IPS DF 4.7 (cell line): ENCODE data around the gene NREP.
"Not testable (repeated sequence)": the region's sequence is repeated elsewhere in the genome, so short reads cannot be mapped to it uniquely, and the experiment has no call there.

ENCODE experiments used
- DNase-seq: peaks from one replicate; pipeline ENCODE4 v3.0.0-alpha.2; 2013; ENCODE audit warnings: low spot score; ENCODE audit errors: extremely low read depth

NREP gene

DNA sequence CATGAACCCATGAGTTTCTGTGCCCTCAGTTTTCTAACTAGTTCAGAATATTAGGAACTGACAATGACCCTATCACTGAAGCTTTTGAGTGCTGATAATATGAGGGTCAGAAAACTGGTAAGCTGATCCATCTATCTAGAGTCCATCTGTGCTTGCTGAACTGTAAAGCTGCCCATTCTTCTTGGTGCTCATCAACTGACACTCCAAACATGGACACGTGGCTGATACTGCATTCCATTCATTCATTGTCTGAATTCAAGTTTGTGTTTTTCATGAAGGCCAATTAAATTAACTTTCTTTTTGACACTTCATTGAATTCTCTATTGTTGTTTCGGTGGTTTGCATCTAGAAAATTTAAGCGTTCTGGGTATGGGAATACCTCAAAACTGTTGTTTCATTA, 17.6 kb downstream of the NREP start:
- no peak for DNase-seq

DNA sequence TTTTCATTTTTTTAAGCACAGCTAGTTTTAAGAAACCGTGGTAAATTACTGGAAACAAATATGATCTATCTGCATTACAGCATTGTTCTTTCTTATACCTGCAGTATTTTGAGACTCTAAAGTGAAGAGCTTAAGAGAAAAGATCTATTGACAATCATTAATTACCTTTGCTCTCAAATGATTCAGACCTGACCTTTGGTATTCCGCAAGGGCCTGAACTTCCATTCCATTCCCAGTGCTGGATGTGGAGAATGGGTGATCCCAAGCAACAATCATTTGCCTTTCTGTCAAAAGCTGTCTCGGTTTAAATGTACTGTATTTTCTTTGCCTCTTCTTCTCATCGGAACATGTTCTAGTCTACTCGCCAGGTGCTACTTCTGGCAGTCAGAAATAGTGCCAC, 18.9 kb downstream of the NREP start:
- DNase-seq = no peak

DNA sequence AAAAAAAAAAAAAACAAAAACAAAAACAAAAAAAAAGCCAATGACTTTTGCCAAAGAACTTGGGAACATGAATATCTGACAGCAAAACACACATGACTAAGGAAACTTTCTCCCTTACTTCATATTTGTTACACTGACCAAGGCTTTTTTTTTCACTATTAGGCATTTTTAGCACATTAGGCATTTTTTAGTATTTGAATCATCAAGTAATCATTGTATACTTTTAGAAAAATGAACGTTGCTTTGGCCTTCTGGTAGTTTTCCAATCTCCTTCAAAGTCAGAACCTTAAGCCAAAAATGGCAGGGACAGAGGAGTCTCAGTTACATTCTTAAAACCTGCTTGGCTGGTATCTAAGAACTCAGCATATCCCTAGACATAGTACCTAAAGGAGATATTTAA, 19.3 kb downstream of the NREP start:
- no peak for DNase-seq

DNA sequence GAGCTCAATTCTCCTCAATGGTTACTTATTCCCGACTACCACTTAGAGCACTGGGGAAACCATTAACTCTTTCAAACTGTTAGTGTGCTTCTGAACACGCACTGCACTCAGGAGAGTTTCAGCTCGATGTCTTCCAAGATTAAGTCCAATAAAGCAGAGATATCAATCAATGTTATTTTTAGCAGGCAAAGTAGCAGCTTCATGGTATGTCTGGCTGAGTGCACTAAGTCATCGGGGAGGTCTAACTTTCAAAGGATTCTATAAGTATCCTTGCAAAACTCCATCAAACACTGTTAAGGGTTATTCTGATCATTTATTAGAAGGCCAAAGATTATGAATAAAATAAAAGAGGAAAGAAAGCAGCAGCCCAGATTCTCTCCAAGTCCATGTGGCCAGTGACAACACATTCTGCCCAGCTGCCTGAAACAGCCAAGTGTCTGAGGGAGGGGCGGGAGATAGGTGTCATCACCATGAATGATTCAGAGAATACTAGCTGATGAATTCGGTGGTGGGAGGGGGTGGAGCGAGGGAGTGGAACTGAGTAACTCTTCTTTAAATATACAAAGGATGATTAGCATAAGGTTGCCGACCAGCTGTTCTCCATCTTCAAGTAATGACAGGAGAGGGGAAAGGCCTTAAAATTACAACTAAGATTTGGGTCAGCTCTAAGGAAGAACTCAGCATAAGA, 21.3 kb downstream of the NREP start:
- no peak for DNase-seq

DNA sequence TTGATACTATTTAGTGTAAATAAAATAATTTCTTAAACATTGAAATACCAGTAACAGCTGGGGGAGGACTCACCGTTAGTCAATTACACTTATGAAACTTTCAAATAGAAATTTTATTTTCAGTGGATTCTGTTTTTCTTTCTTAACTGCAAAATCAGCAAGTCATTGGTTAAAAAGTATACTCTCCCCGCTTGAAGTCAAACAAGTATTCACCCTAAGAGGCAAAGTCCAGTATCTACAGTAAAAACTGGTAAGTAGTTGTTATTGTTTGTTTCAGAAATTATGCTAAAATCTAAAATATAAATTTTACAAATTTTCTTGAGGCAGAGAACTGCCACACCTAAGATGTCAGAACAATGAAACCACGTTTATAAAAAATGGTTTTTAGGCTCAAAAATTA, 22.4 kb downstream of the NREP start:
- DNase-seq = no peak

DNA sequence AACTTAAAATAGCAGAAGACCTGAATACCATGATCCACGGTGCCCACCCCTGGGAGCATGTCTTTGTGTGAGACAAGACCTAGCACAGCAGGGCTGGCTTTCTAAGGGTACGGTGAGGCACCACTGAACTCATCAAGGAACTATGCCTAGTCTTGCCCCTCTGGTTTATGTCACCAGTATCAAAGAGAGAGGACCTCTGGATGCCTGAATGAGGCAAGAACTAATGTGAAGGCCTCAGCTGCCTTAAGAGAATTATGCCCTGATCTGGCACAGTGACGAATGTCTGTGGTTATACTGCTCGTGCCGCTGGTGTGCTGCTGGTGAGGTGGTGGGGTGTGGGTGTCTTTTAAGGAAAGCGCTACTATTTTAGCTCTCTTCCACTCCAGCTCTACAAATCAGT, 23.0 kb downstream of the NREP start:
- DNase-seq = no peak

DNA sequence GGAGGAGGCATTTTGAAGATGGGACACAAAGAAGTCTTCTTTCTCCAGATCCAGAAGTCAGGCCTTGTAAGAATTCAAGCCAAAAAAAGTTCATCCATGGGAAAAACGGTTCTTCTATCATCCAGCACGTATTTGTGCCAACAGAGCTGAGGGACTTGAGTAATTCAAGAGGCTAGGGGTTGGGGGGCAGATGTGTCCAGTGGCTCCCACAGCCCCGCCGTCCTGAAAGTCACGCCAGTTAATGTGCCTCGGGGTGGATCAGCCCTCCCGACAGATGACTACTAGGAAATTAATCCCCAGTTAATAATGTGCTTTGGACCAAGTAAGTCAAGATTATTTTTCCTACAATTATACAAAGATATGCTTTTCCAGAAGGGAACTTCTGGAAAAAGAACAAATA, 23.4 kb downstream of the NREP start:
- DNase-seq = no peak

DNA sequence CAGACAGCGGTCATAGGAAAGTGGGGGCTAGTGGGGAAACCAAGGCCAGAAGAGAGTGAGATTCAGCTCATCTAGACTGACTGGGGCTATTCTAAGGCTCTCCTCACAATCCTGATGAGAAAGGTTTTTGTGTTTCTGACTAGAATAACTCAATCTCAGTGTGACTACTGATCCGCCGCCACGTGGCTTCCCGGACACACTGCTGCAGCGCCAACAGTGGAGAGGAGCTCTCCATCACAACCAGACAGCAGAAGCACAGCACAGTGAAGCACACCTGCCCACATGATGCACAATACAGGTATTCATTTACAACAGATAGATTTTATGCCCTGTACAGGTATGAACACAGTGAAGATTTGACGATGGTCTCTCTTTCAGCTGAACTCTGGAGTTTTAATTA, 25.4 kb downstream of the NREP start:
- no peak for DNase-seq

DNA sequence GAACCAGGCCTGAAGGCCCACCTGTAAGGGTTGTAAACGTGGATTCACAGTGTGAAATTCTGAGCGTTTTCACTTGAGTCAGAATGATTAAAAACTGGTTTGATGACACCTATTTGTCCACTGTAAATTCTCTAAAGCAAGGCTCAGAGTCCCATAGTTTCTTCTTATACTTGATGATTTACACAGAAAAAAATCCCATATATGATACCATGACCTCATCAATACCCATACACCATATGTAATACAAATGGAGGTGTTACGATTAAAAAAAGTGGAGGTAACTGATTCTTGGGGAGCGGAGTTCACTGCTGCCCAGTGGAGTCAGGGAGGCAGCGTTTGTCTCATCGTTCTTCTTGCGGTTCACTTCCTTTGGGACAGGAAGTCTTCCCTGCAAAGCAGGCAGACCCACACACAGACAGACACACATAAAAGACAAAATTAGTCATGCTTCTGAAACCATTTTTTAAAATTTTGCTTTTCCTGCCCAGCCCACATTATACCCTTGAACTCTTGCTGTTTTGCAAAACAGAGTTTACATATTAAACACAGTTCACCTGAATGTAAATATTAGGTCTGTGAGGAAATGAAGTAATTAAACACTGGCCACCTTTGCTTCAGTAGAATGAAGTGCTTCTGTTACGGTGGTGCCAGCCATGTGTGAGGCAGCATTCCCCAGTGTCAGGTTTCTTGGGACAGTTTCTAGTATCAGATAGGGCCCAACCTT, 26.2 kb downstream of the NREP start:
- no peak for DNase-seq

DNA sequence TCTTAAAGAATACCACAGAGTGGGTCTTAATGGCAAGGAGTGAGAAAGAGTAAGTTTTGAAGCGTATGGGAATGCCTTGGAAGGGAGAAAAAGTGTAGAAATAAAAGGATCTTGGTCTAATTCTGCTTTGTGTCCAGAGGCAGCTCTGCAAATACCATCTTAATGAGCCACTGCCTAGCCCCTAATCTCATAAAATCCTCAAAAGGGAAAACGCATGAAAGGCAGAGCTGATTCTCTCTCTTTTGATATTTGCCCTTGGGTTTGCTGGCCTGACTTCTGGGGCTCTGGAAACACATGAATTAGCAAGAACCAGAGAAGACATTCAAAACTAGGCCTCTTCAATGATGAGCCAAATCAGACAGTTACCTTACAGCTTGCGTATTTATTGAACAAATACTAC, 28.1 kb downstream of the NREP start:
- no peak for DNase-seq

DNA sequence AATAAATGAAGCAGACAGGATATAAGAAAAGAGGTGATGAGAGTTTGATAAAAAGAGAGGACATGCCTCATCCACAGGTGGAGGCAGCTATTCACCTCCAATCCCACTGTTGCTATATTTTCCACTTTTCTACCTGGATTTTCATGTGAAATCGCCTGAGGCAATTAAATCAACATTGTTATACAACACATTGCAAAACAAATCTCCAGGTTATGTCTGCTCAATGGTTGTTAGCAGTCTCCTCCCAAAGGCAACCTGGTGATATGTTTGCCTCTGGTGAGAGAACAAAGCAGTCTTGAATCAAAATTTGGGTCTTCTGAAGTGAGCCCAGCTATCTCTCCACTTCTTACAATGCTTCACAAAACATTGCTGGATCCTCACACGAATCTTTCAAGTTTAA, 30.0 kb downstream of the NREP start:
- no peak for DNase-seq

DNA sequence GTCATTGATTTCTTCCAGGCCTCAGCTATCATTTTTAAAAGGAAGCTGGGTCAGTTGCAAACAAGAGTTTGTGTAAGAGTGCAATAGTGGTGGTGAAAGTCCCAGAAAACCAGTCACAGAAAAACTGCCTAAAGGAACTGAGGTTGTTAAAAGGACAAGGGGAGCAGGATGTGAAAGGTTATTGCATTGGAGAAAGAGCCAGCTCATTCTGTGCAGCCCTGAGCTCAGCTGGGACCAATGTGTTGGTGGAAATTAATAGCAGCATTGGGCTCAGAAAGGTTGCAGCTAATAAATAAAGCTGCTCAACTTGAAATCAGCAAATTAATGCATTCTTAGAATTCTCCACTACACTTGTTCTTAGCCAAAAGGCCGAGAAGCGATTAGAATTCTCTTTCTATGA, 34.9 kb downstream of the NREP start:
- no peak for DNase-seq

DNA sequence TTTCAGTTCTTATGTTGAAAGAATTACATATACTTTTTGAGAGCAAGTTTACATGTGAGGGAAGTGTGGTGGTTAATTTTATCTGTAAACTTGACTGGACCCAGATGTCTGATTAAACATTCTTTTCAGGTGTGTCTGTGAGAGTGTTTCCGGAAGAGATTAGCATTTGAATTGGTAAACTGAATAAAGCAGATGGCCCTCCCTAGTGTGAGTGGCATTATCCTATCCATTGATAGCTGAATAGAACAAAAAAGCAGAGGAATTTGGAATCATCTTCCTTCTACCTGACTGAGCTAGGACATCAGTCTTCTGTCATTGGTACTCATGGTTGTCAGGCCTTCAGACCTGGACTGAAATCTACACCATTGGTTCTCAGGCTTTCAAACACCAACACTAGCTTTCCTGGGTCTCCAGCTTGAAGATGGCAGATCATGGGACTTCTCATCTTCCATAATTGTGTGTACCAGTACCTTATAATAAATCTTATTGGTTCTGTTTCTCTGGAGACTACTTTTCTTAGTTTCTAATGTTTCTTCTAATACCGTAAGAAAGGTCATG, 36.6 kb downstream of the NREP start:
- DNase-seq = no peak

DNA sequence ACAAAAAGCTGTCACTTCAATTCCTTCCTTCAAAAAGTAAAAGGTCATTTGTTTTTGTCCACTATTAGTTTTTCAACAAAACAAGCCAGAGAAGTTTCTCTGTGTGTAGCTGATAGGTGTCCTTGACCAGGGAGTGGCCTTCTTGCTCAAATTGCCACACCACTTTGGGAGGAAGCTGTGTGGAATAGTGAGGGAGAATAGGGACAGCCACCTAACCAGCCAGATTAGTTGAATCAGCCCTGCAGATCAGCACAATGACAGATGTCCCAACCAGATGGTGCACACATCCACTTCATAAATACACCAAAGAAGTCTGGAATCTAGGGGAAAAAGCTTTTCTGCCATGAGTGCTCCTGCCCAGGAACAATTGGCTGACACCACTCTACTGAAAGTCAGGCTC, 37.2 kb downstream of the NREP start:
- DNase-seq = no peak

DNA sequence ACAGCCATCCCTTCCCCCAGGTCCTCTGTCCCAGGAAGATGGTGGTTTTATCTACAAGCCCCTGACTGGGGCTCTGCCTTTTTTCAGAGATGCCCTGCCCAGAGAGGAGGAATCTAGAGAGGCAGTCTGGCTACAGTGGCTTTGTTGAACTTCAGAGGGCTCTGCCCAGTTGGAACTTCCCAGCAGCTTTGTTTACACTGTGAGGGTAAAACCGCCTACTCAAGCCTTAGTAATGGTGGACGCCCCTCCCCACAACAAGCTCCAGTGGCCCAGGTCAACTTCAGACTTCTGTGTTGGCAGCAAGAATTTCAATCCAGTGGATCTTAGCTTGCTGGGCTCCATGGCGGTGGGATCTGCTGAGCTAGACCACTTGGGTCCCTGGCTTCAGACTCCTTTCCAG, 40.2 kb downstream of the NREP start:
- not testable (repeated sequence) for DNase-seq

DNA sequence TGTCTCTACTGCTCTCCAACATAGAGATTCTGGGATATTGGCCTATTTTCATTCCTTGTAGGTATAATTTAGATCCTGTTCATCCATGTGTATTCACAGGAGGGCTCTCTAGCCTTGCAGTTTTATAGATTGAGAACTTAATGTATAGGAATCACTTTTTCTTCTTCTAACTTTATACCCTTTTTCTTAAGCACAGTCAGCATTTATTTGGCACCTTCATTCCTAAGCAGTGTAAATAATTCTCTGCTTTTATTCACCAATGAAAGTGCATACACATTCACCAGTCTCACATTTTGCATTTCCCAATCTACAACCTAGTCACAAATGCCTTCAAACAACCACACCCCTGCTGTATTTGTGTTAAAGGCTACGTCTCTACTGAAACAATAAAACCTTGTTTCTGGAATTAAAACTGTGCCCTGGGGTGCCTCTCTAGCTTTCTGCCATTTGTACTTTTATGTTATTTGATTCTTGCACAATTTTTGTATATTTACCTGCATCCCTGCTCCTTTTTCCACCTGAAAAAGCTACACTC, 49.3 kb downstream of the NREP start:
- no peak for DNase-seq

DNA sequence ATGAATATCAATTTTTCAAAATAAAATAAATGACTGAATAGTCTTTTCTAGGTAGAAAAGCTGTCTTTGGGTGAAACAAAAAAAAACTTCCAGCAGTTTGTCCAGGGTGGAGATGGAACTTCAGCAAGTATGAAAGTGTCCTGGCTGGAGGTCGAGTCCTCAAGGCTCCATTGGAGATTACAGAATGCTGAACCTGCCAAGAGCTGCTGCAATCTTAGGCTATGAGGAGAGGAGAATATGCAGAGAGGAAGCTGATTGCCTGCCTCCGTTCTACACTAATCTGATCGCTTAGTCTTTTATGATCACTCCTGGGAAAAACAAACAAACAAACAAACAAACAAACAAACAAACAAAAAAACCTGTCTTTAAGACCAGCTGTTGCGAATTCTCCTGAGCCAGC, 50.6 kb downstream of the NREP start:
- no peak for DNase-seq

DNA sequence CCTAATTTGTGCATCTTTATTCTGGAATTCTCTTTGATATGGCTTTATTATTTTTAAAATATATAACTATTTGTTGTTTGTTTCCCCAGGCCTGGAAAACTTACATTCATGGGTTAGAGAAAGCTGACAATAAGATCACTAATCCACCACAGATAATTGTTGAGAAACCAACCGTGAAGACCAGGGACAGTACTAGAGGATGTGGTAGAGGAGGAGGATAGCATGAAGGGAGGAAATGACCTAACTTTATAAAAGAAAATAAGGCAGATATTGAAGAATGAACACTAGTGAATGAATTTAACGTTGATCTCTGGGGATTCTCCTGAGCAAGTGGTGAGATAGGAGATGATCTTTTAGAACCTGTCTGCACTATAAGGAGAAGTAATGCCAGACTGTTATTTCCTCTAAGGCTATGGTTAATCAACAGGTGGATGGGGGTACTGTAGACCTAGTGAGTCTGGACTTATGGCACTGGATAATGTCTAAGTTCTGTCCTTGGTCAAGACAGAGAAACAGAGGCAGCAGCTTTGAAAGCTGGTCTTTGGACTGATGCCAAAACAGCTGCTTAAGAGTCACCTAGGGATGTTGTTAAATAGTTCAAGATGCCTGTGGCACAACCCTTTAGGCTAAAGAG, 52.4 kb downstream of the NREP start:
- DNase-seq = no peak

DNA sequence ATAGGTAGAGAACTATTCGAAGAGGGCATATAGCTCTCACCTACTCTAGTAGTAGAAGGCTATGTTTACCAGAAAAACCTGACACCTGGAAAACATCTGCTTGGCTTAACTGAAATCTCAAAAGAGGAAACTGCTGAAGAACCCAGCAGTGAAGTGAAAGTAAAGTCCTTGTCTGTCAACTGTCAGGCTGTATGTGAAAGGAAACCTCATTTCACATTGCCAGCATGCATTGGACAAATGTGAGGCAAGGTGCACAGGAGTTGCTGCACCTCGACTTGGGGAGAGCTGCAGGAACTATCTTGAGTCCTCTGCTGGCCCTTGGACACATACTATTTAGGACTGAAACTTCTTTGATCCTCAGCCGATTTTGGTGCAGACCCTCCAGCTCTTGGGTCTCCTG, 53.3 kb downstream of the NREP start:
- no peak for DNase-seq

DNA sequence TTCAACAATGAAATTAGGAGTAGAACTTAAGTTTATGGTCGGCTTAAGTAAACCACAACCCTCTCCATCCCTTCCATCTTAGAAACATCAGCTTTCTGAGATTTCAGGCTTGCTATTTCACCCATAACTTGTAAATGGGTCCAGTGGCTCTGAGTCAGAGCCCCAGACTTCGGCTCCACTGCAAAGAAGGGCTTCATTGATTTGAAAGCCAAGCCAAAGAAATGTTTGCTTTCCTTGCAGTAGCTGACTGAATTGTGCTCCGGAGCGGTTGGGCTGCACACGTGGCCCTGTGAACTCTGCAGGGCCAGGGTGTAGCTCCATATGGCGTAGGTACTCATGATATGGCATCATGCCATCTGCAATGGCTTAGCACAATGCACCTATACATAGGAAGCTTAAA, 57.0 kb downstream of the NREP start:
- no peak for DNase-seq

DNA sequence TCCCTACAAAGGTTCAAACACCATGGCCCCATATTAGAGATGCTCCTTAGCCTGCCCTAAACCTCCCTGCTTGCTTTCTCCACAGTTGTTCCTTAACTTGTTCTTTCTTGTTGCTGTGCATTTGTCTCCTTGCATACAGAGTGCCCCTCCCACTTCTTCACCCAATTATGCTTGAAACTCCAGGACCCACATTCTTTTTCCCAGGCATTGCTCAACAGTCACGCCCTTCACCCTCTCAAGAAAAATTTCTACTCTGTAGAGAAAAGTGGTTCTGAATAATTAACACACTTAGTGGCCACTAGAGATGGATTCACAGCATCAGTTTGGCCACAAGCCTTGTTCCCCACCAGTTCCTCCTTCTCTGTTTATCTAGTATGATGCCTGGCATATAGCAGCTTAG, 57.7 kb downstream of the NREP start:
- DNase-seq = no peak
